ENCODE data around the gene PLA2G6.

GRCh38 chr22:38148245-38148644 is 33.4 kb downstream of the PLA2G6 start:
- TF ChIP-seq NFKBIZ (CRISPR knock-in tag; IDR thresholded peaks at IDR 0.05), result no peak
- TF ChIP-seq JUN (CRISPR knock-in tag; IDR thresholded peaks at IDR 0.05), result no peak
- TF ChIP-seq ZNF274 (CRISPR knock-in tag; IDR thresholded peaks at IDR 0.05), result no peak
- TF ChIP-seq TARDBP (CRISPR knock-in tag; IDR thresholded peaks at IDR 0.05), result no peak
- no peak for TF ChIP-seq ZNF33B (CRISPR knock-in tag; IDR thresholded peaks at IDR 0.05)
